WERI-Rb-1 (cell line): Measurements from ENCODE around the gene MTERF4.

Experiments used
- DNase-seq: peaks from one replicate; pipeline ENCODE4 v3.0.0-alpha.2; 2020
- H3K27ac ChIP-seq: fragments of 250-450 bp; sonication (Bioruptor Pico); 2 replicates; pipeline ENCODE4 v1.5.1; 2020; ENCODE audit warnings: mild to moderate bottlenecking, moderate library complexity
- H3K27me3 ChIP-seq: fragments of 250-450 bp; sonication (Bioruptor Pico); 2 replicates; pipeline ENCODE4 v1.5.1; 2021; ENCODE audit warnings: mild to moderate bottlenecking, low read depth, moderate library complexity; ENCODE audit not compliant: insufficient read depth, severe bottlenecking
- H3K36me3 ChIP-seq: fragments of 250-450 bp; sonication (Bioruptor Pico); 2 replicates; pipeline ENCODE4 v1.5.1; 2020; ENCODE audit warnings: mild to moderate bottlenecking, moderate library complexity
- H3K4me3 ChIP-seq: 2 replicates; pipeline ENCODE4 v1.5.1; 2011; ENCODE audit warnings: low read depth, mild to moderate bottlenecking, control low read depth, low read length
- H3K9me3 ChIP-seq: fragments of 250-450 bp; sonication (Bioruptor Pico); 2 replicates; pipeline ENCODE4 v1.5.1; 2021; ENCODE audit warnings: mild to moderate bottlenecking, moderate library complexity; ENCODE audit not compliant: severe bottlenecking
- CTCF ChIP-seq: IDR thresholded peaks from 2 replicates; pipeline ENCODE4 v1.5.1; 2011; ENCODE audit warnings: low read depth, mild to moderate bottlenecking, control low read depth, inconsistent platforms, low read length

MTERF4 gene

GRCh38 chr2:241050624-241051577 lies 51.2 kb downstream of the MTERF4 start:
- Histone ChIP-seq H3K4me3 (no peak overlapping the region), H3K27me3 (no peaks in the 10 kb centered on the region), H3K36me3 (no peaks in the 10 kb centered on the region), H3K9me3 (no peaks in the 10 kb centered on the region), H3K27ac (no peak overlapping the region)
- no peak for TF ChIP-seq CTCF
- no peak for DNase-seq

- Histone ChIP-seq H3K36me3 (no peaks in the 10 kb centered on the region), H3K4me3 (no peak overlapping the region), H3K27ac (no peak overlapping the region), H3K9me3 (peaks cover 3% of the 10 kb centered on the region), H3K27me3 (no peaks in the 10 kb centered on the region)
- no peak for DNase-seq
- no peak for TF ChIP-seq CTCF
Observed at GRCh38 chr2:241049739-241050623, 52.1 kb downstream of the MTERF4 start.

- no peaks in the 10 kb centered on the region for H3K36me3 ChIP-seq
- H3K27ac ChIP-seq: no peak overlapping the region
- H3K9me3 ChIP-seq: peaks cover 7% of the 10 kb centered on the region
- no peaks in the 10 kb centered on the region for H3K27me3 ChIP-seq
- no peak for TF ChIP-seq CTCF
- no peak overlapping the region for H3K4me3 ChIP-seq
- DNase-seq: no peak
Observed at GRCh38 chr2:241048949-241049343, 53.1 kb downstream of the MTERF4 start.

GRCh38 chr2:241048149-241048948 lies 53.7 kb downstream of the MTERF4 start:
- peaks cover 7% of the 10 kb centered on the region for H3K9me3 ChIP-seq
- H3K4me3 ChIP-seq: no peak overlapping the region
- no peaks in the 10 kb centered on the region for H3K27me3 ChIP-seq
- DNase-seq: no peak
- no peak overlapping the region for H3K27ac ChIP-seq
- TF ChIP-seq CTCF: no peak
- H3K36me3 ChIP-seq: no peaks in the 10 kb centered on the region

GRCh38 chr2:241047253-241048010 lies 54.7 kb downstream of the MTERF4 start:
- Histone ChIP-seq H3K4me3 (no peak overlapping the region), H3K9me3 (peaks cover 7% of the 10 kb centered on the region), H3K27ac (no peak overlapping the region), H3K27me3 (no peaks in the 10 kb centered on the region), H3K36me3 (no peaks in the 10 kb centered on the region)
- TF ChIP-seq CTCF: no peak
- DNase-seq: no peak
